Adipose tissue (tissue), 3 donors: ENCODE data around the gene TMEM89. TPM values are rescaled to one million over a fixed set of nuclear protein-coding genes. Genes with fewer than 3 reads are reported as not detected.

Experiments used
- H3K27ac ChIP-seq: one replicate; pipeline ENCODE4 v1.5.1; 2013; ENCODE audit warnings: low read depth, low read length
- WGBS, 3 donors: extraction: QIAGEN DNeasy Blood & Tissue Kit; methylation state at CpG; one replicate each; pipeline ENCODE4 v1.1.7; 2013; 5-methylcytosine and 5-hydroxymethylcytosine counted together
- polyA plus RNA-seq, 3 donors: library from polyadenylated mRNA; stranded (reverse); fragments of 200-250 nt; gene quantifications; one replicate each; pipeline ENCODE4 v1.2.3, GENCODE V29; 2013
- donor health status: healthy with polysubstance abuse.
- donor health status: Bipolar disorder and iron deficiency.
- donor health status: healthy.

TMEM89 gene, protein sequence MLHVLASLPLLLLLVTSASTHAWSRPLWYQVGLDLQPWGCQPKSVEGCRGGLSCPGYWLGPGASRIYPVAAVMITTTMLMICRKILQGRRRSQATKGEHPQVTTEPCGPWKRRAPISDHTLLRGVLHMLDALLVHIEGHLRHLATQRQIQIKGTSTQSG
- polyA plus RNA-seq, result not detected

DNA sequence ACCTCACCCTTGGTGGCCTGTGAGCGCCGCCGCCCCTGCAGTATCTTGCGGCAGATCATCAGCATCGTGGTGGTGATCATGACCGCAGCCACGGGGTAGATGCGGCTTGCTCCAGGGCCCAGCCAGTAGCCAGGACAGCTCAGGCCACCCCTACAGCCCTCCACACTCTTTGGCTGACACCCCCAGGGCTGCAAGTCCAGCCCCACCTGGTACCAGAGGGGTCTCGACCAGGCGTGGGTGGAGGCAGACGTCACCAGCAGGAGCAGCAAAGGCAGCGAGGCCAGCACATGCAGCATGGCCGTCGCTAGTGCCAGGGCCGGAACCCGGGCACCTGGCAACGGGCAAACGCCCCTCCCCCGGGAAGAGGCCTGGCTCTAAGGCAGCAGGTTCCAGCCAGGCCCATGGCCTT, at the start of gene TMEM89:
TMEM89 (minus strand) TSS at position 309 of the 409 bp plus-strand sequence; CDS start at position 296, 13 bp downstream.
- H3K27ac ChIP-seq, result no peak within 1 kb of the TSS
- WGBS, 3 donors, result 95 to 96% (median 95%) methylated on average over 19 of the region's 19 CpGs

DNA sequence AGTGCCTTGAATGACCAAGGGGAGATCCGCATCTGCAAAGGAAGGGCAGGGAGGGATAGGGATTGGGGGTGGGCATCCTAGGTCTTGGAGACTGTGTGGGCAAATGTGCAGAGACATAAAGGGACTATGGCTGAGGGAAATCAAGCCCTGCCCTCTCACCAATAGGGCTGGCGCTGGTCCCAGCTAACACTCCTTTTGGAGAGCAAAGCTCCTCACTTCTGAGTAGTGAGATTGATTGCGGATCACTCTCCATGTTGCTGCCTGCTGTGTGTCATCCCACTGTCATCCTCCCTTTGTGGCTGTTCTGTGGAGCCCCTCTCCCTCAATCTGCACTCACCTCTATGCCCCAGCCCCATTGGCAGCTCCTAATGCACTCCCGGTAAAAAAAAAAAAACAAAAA, 43.4 kb upstream of the TMEM89 start:
- H3K27ac ChIP-seq, result no peak overlapping the region
- 89 to 95% (median 93%) methylated on average over 4 of the region's 4 CpGs for WGBS, 3 donors

DNA sequence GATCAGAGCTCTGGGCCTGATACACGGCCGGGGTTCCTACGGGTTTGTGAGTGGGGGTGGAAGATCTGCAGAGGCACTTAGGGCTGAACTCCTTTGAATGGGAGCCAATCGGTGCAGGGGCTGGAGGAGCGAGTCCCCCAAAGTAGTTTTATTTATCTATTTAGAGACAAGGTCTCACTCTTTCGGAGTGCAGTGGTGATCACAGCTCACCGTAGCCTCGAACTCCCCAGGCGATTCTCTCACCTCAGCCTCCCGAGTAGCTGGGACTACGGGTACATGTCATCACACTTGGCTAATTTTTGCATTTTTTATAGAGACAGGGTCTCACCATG, 42.7 kb upstream of the TMEM89 start:
- H3K27ac ChIP-seq, result no peak overlapping the region
- WGBS, 3 donors, result 55 to 66% (median 60%) methylated on average over 11 of the region's 11 CpGs

DNA sequence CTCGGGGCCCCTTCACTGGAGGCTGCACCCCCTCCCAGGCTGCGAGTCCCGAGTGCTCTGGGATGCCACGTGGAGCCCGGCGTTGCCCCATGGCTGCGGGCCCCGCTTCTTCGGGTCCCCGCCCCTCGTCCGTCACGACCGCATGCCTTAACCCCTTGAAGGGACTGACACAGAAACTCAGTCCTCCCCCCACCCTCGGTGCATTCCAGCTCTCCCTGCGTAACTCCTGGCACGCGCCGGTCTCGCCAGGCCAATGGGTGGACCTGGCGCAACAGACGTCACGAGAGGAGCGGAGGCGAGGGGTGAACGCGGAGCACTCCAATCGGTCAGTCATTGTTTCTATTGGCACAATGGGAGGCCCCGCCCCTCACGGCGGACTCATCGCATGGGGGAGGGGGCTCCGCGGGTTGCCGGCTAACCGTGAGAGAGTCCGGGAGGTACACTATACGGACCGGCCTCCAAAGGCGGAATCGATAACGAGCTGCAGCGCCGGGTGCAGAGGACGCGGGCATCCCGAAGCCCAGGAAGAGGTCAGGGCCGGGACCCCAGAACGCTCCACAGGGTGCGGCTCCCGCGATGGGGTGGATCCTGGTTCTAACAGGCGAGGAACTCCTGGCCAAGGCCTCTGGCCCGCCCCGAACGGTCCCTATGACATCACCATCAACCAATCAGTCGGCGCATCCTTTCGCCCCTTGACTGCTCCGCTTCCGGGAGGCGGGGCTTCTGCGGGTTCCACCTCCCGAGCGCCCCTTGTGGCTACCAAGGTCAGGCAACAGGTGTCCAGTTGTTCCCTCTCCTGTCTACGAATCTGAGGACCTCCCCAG, 42.1 kb upstream of the TMEM89 start:
- WGBS, 3 donors, result 1% methylated on average over 66 of the region's 66 CpGs
- no peak overlapping the region for H3K27ac ChIP-seq

DNA sequence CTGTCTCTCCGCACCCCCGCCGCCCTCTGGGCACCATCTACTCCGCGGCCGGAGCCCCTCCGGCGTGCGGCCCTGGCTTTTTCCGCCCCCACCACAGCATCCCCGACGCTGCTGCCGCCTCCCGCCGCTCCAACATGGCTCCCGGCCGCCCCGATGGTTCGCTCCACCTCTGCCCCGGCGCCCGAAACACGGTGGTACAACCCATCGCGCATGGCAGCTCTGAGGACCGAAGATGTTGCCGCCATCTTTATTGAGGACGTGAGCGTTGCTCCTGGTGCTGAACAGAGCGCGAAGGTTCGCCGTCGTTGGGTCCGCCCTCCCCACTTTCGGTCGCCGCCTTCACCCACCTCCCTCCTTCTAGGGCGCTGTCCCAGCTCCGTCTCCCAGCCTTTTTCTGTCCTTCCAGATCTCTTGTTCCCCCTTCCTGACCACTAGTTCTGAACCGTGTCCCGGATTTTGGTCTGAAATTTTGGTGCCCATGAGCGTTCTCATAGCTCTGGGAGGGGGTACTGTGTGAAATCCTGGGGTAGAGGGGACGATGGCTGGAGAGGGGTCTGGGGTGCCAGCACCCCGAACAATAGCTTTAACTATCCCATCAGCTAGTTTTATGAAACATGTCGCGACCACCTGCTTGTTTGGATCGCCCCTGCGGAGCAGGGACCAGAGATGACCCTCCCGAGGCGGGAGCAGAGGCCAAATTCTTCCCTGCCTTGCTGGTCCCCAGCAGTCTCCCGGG, 41.4 kb upstream of the TMEM89 start, which contains the start of gene CELSR3:
CELSR3 (minus strand) TSS at position 134 of the 736 bp plus-strand sequence. CDS start 252 bp downstream, outside the sequence.
- WGBS, 3 donors, result 2 to 3% (median 2%) methylated on average over 40 to 49 of the region's 52 CpGs
- H3K27ac ChIP-seq, result no peak within 1 kb of the TSS

DNA sequence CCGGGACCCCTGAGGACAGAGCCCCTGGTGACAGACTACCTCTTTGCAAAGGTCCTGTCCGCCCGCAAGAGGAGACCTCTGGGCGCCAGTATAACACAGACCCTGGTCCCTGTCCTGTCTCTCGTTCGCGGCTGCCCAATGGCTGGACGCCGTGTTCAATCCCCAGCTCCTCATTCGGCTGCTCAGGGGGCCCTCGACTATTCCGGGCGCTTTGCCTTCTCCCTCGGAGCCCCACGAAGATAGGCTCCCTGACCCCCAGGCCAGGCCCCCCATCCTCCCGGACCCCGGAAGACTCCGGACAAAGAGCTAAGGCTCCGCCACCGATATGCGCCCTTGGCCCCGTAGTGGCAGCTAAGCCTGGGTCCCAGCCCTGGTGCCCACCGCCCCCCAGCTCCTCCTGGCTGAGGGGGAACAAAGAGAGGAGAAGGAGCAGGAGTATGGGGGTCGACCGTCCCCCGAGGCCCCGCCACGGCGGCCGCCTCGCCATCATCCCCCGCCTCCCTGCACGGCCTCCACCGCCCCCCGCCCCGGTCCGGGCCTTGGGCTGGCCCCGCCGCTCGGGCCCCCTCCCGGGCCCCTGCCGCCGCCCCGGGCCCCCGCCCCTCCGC, 40.7 kb upstream of the TMEM89 start:
- WGBS, 3 donors, result 1 to 4% (median 2%) methylated on average over 31 to 41 of the region's 46 CpGs
- no peak overlapping the region for H3K27ac ChIP-seq

DNA sequence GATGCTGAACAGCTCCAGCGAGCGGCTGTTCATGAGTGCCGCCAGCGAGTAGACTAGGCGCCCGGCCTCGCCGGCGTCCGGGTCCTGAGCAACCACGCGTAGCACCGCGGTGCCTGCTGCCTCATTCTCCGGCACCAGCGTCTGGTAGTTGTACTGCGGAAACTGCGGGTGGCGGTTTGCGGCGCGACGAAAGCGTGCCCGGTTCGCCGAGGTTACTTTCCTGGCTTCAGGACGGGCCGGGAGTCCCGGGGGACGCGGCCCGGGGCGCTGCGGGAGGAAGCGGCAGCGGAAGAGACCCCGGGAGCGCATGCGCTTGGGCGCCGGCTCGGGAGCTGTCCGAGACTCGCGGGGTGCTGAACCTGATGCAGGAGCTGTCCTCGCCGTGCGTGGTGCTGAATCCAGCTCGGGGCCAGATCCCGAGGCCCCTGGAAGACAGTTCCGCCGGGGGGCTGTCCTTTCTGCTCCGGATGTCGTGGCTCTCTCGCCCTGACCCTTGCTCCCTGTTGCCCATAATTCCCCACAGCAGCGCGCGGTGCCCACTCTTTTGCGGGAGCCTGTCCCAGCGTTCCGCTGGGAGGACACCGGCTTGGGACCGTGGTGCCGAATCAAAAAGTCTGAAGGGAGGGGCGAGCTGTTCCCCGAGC, 40.1 kb upstream of the TMEM89 start:
- H3K27ac ChIP-seq, result no peak overlapping the region
- WGBS, 3 donors, result 2% methylated on average over 59 to 67 of the region's 67 CpGs

DNA sequence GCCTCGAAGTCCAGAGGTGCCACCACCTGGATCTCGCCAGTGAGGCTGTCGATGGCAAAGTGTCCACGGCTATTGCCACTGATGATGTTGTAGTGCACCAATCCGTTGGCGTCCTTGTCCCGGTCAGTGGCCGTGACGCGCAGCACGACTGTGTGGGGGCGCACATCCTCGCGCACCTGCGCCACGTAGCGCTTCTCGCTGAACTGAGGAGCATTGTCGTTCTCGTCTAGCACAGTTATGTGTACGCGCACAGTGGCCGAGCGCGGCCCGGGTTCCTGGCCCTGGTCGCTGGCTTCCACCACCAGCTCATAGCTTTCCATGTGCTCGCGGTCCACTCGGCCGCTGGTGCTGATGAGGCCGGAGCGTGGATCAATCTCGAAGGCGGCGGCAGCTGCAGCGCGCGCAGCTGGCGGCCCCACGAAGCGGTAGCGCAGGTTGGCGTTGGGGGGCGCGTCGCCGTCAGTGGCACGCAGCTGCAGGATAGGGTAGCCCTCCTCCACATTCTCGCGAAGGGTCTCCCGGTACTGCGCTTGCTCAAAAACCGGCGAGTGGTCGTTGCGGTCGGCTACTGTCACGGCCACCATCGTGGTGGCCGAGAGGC, 39.3 kb upstream of the TMEM89 start:
- 49 to 59% (median 54%) methylated on average over 60 to 61 of the region's 61 CpGs for WGBS, 3 donors
- H3K27ac ChIP-seq, result no peak overlapping the region

DNA sequence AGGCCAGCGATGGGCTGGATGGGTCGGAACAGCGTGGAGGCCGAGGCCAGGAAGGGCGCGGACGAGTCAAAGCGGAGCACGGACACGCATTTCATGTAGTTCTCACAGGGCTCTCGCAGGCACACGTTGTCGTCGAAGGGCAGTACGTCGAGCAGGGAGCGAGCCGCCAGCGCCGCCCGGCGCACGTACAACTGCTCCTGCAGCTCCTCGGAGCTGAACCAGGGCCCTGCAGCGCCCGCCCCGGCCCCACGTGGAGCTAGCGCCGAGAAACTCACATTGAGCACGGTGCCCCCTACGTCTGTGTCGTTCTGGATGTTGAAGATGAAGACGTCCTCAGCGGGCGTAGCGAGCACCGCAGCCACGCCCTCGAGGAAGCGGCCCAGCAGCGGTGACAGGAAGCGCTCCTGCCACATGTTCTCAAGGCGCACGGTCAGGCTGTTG, 35.3 kb upstream of the TMEM89 start:
- no peak overlapping the region for H3K27ac ChIP-seq
- 39 to 49% (median 49%) methylated on average over 43 to 45 of the region's 45 CpGs for WGBS, 3 donors

DNA sequence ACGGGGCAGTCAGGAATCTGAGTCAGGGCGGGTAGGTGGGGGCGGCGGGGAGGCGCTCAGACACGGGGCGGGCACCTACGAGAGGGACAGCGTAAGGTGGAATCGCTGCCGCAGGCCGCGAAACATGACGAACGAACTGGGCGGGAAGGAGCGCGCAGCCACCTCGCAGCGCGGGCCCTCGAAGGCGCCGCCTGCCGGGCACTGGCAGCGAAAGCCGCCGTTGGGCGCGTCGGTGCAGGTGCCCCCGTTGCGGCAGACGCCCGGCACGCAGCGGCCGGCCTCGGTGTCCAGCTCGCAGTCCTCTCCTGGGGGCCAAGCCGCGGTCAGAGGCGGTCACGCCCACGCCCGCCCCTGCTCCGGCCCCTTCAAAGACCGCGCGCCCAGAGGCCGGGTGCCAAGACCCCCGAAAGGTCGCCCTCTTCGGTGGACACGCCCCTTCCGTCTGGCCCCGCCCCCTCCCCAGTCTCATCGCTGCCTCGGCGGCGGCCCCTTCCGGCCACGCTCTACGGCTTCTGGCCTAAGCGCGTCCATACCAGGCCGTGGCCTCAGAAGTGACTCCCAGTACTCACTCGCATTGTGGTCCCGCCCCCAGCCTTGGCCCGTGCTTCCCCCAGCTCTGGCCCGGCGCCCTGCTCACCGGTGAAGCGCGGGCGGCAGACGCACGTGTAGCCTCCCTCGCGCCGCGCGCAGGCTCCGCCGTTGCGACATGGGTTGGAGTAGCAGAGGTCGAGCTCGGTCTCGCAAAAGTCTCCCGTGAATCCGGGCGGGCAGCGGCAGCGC, 34.7 kb upstream of the TMEM89 start:
- WGBS, 3 donors, result 2 to 4% (median 4%) methylated on average over 75 to 94 of the region's 94 CpGs
- H3K27ac ChIP-seq, result no peak overlapping the region

DNA sequence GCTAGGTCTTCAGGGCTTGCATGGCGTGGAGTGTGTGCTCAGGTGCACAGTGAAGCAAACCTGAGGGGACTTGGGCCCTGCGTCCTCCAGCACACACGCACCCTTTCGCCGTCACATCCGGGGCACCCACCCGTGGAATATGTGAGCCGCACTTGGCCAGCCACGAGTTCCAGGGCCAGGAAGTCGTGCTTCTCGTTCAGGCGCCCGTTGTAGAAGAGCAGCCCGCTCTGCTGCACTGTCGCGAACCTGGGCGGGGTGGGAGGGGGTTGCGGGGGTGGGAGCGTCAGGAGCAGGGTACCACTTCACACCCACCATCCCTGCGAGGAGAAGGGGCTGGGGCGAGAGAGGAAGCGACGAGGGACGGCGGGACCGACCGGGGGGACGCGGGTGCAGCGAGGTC, 34.0 kb upstream of the TMEM89 start:
- no peak overlapping the region for H3K27ac ChIP-seq
- 12 to 14% (median 12%) methylated on average over 30 of the region's 30 CpGs for WGBS, 3 donors

DNA sequence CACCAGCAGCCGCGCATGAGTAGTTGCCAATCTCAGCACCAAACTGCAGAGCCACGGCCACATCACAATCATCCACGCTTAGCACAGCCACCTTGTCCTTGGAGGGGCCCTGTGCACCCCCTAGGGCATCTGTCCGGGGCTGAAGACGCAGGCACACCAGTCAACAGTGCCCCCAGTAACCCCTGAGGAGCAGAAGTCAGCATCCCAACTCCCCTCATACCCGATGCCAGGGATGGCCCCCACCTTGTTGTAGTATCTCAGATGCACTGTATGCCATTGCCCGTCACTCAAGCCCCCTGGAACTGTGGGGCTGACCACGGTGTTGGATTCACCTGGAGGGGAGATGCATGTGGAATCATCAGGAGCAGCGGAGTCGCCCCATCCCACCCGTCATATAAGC, 33.5 kb upstream of the TMEM89 start:
- WGBS, 3 donors, result 90 to 94% (median 93%) methylated on average over 12 of the region's 12 CpGs
- H3K27ac ChIP-seq, result no peak overlapping the region

DNA sequence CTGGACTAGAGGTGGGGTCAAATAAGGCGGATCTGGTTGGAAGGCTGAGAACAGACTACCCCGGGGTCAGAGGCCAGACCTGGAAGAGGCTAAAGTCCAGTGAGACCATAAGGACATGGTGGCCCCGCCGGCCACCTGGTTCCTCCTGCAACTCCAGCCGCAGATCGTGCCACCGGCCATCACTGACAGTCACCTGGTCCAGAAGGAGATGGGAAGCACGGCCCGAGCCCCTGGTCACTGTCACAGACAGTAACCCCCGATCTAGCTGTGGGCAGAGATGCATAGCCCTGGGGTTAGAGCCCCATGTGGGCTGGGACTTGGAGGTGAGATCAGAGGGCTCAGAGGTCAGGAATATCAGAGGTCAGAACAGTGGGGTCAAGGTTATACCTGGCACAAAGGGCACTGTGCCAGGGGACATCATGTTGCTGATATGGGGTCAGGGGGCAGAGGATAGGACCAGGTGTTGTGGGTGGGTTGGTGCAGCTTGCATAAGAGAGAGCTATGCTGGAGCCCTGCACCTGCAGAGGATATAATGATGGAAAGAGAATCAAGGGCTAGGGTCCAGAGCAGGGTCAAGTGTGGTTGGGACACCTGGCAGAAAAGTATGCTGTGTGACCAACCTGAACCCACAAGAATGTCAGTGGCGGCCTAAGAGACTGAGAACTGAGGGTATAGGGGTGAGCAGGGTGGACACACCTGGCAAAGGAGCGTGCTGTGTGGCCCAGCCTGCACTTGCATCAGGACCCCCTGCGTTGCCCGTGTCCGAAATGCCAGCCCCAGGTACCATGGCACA, 31.6 kb upstream of the TMEM89 start:
- 92 to 97% (median 94%) methylated on average over 15 of the region's 15 CpGs for WGBS, 3 donors
- H3K27ac ChIP-seq, result no peak overlapping the region

DNA sequence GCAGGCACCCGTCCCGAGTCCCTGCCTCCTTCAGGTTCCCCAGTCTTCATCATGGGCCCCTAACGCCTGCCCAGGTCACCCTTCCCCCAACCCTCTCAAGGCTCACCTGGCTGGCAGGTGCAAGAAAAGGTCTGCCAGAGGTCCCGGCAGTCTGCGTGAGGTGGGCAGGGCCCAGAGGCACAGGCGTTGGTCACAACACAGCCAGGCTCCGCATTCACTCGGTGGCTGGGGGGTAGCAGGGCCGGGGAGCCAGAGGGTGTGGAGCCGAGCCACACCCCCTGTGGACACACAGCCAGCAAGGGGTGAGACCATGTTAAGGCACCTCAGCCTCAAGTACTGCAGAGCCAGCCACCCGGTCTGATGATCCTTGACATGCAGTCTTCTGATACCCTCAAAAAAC, 30.2 kb upstream of the TMEM89 start:
- WGBS, 3 donors, result 75 to 89% (median 80%) methylated on average over 11 of the region's 11 CpGs

DNA sequence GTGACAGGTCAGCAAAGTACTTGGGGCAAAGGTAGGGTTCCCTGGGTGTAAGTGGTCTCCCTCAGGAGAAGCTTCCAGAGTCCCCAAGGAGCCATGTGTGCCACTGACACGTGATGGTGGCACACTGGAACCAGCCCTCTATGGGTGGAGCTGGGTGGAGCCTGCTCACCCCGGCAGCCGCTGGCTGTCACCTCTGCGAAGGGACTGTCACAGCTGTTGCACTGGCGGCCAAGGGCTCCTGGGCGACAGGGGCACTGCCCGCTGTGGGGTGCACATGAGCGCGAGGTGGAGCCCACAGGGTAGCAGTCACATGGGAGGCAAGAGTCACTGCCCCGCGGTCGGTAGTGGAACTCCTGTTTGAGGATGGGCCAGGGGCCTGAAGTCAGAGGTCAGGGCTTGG, 29.2 kb upstream of the TMEM89 start:
- WGBS, 3 donors, result 81 to 88% (median 87%) methylated on average over 12 of the region's 12 CpGs
- no peak overlapping the region for H3K27ac ChIP-seq

More for the DNA sequence above, 30.2 kb upstream of the TMEM89 start:
- no peak overlapping the region for H3K27ac ChIP-seq

DNA sequence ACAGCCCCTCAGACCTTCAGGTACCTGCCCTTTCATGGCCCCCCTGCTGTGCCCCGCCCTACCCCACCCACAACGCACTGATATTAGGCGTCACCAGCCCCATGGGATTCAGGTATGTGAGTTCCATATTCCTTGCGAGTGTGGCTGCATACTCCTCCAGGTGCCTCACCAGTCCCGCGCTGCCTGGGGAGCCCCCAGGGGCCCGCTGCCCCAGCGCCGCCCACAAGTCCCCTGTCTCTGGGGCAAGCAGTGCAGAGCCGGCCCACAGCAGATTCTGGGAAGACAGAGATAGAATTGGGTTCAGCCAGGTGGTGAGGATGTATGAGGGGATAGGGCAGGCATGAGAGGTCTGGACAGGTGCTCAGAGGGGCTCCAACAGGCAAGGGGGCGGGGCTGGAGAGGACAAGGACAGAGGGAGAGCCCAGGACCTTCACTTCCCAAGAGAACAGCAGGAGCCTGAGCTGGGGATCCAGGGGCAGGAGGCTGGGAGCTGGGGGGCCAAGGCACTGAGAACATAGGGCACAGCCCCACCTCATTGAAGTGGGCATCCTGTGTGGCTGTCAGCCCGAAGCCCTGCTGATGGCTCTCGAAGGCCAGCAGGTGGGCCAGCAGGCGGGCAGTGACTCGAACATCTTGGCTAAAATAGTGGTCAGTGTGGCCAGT, 26.8 kb upstream of the TMEM89 start:
- 90 to 93% (median 91%) methylated on average over 15 of the region's 15 CpGs for WGBS, 3 donors
- no peak overlapping the region for H3K27ac ChIP-seq
